Large intestine (tissue), 3 donors: Measurements from ENCODE around the gene PEPD. TPM values are rescaled to one million over a fixed set of nuclear protein-coding genes. Genes with fewer than 3 reads are reported as not detected.
"Not testable (repeated sequence)": the region's sequence is repeated elsewhere in the genome, so short reads cannot be mapped to it uniquely, and the experiment has no call there.

Experiments used
- DNase-seq, 2 donors: peaks; one replicate each; pipeline versions ENCODE4 v3.0.0 to v3.0.0-alpha.2; 2013
- H3K27ac ChIP-seq: one replicate; pipeline ENCODE4 v1.5.1; 2013; ENCODE audit warnings: low read length
- H3K27me3 ChIP-seq: 2 replicates; pipeline ENCODE4 v1.6.1; 2013; ENCODE audit warnings: low read length; ENCODE audit not compliant: control insufficient read depth, insufficient read depth
- H3K36me3 ChIP-seq: 2 replicates; pipeline ENCODE4 v1.6.1; 2013; ENCODE audit warnings: low read length; ENCODE audit not compliant: control insufficient read depth, insufficient read depth
- H3K4me1 ChIP-seq: one replicate; pipeline ENCODE4 v1.6.1; 2013; ENCODE audit warnings: low read length; ENCODE audit not compliant: control insufficient read depth, insufficient read depth
- H3K4me3 ChIP-seq: one replicate; pipeline ENCODE4 v1.5.1; 2013; ENCODE audit warnings: low read length
- H3K9me3 ChIP-seq: one replicate; pipeline ENCODE4 v1.6.1; 2013; ENCODE audit warnings: mild to moderate bottlenecking, low read depth, low read length, moderate library complexity; ENCODE audit not compliant: control insufficient read depth
- WGBS: methylation state at CpG from one replicate; pipeline ENCODE4 v1.1.5; 2013; ENCODE audit warnings: low lambda C conversion rate; ENCODE audit not compliant: insufficient coverage; 5-methylcytosine and 5-hydroxymethylcytosine counted together
- polyA plus RNA-seq: library from polyadenylated mRNA; unstranded; fragments of 120-200 nt; gene quantifications from one replicate; pipeline ENCODE4 v1.2.1, GENCODE V29; 2013

Gene PEPD
- polyA plus RNA-seq, 1 donor, result 216 TPM

- Histone ChIP-seq H3K27me3 (no peaks in the 10 kb centered on the region), H3K4me1 (no peaks in the 10 kb centered on the region), H3K27ac (no peak overlapping the region), H3K4me3 (no peak overlapping the region), H3K36me3 (peaks cover 21% of the 10 kb centered on the region), H3K9me3 (no peaks in the 10 kb centered on the region)
- no CpG with 5 or more reads among the region's 7 CpGs for WGBS
- DNase-seq, result no peak
Measured at GRCh38 chr19:33492090-33492489, 29.5 kb downstream of the PEPD start.

- not testable (repeated sequence) for H3K27me3 ChIP-seq, H3K9me3 ChIP-seq, H3K27ac ChIP-seq, H3K4me3 ChIP-seq, H3K4me1 ChIP-seq, DNase-seq
- peaks cover 17% of the 10 kb centered on the region for H3K36me3 ChIP-seq
- 100% methylated on average over 1 of the region's 8 CpGs for WGBS
Measured at GRCh38 chr19:33490596-33490995, 31.0 kb downstream of the PEPD start.

- H3K9me3 ChIP-seq, result no peaks in the 10 kb centered on the region
- H3K4me3 ChIP-seq, result no peak overlapping the region
- H3K27ac ChIP-seq, result no peak overlapping the region
- H3K27me3 ChIP-seq, result no peaks in the 10 kb centered on the region
- H3K36me3 ChIP-seq, result peaks cover 17% of the 10 kb centered on the region
- WGBS, result no CpG with 5 or more reads among the region's 9 CpGs
- no peak for DNase-seq
- H3K4me1 ChIP-seq, result no peaks in the 10 kb centered on the region
Measured at GRCh38 chr19:33490041-33490451, 31.5 kb downstream of the PEPD start.

GRCh38 chr19:33488826-33489225 is 32.8 kb downstream of the PEPD start:
- no peak overlapping the region for H3K4me3 ChIP-seq
- H3K4me1 ChIP-seq, result no peaks in the 10 kb centered on the region
- no peak overlapping the region for H3K27ac ChIP-seq
- WGBS, result no CpG with 5 or more reads among the region's 8 CpGs
- H3K27me3 ChIP-seq, result no peaks in the 10 kb centered on the region
- peaks cover 17% of the 10 kb centered on the region for H3K36me3 ChIP-seq
- no peaks in the 10 kb centered on the region for H3K9me3 ChIP-seq
- no peak for DNase-seq

- Histone ChIP-seq H3K27me3 (no peaks in the 10 kb centered on the region), H3K9me3 (peaks cover 2% of the 10 kb centered on the region), H3K4me1 (no peaks in the 10 kb centered on the region), H3K4me3 (no peak overlapping the region), H3K36me3 (peaks cover 17% of the 10 kb centered on the region), H3K27ac (no peak overlapping the region)
- no peak for DNase-seq
- no CpG with 5 or more reads among the region's 16 CpGs for WGBS
Measured at GRCh38 chr19:33487901-33488800, 33.4 kb downstream of the PEPD start.

GRCh38 chr19:33486936-33487811 is 34.4 kb downstream of the PEPD start:
- H3K9me3 ChIP-seq, result peaks cover 3% of the 10 kb centered on the region
- H3K36me3 ChIP-seq, result peaks cover 17% of the 10 kb centered on the region
- no peak overlapping the region for H3K4me3 ChIP-seq
- H3K27ac ChIP-seq, result no peak overlapping the region
- 100% methylated on average over 1 of the region's 23 CpGs for WGBS
- no peaks in the 10 kb centered on the region for H3K4me1 ChIP-seq
- no peak for DNase-seq
- no peaks in the 10 kb centered on the region for H3K27me3 ChIP-seq

GRCh38 chr19:33486407-33486806 is 35.2 kb downstream of the PEPD start:
- no peak overlapping the region for H3K27ac ChIP-seq
- peaks cover 3% of the 10 kb centered on the region for H3K9me3 ChIP-seq
- peaks cover 17% of the 10 kb centered on the region for H3K36me3 ChIP-seq
- H3K4me1 ChIP-seq, result no peaks in the 10 kb centered on the region
- no peak overlapping the region for H3K4me3 ChIP-seq
- no peaks in the 10 kb centered on the region for H3K27me3 ChIP-seq
- no peak for DNase-seq
- no CpG with 5 or more reads among the region's 8 CpGs for WGBS

GRCh38 chr19:33484226-33484774 is 37.3 kb downstream of the PEPD start:
- WGBS, result no CpG with 5 or more reads among the region's 8 CpGs
- Histone ChIP-seq H3K9me3 (peaks cover 3% of the 10 kb centered on the region), H3K4me3 (no peak overlapping the region), H3K27ac (no peak overlapping the region), H3K36me3 (peaks cover 18% of the 10 kb centered on the region), H3K4me1 (no peaks in the 10 kb centered on the region), H3K27me3 (no peaks in the 10 kb centered on the region)
- DNase-seq, result no peak

- no peak overlapping the region for H3K4me3 ChIP-seq
- WGBS, result 93% methylated on average over 2 of the region's 3 CpGs
- H3K9me3 ChIP-seq, result peaks cover 3% of the 10 kb centered on the region
- DNase-seq, result no peak
- H3K4me1 ChIP-seq, result no peaks in the 10 kb centered on the region
- peaks cover 10% of the 10 kb centered on the region for H3K36me3 ChIP-seq
- H3K27ac ChIP-seq, result no peak overlapping the region
- H3K27me3 ChIP-seq, result no peaks in the 10 kb centered on the region
Measured at GRCh38 chr19:33482476-33482875, 39.1 kb downstream of the PEPD start.

- Histone ChIP-seq H3K4me3 (no peak overlapping the region), H3K27ac (no peak overlapping the region), H3K36me3 (peaks cover 16% of the 10 kb centered on the region), H3K4me1 (no peaks in the 10 kb centered on the region), H3K9me3 (peaks cover 3% of the 10 kb centered on the region), H3K27me3 (no peaks in the 10 kb centered on the region)
- no peak for DNase-seq
- no CpG with 5 or more reads among the region's 4 CpGs for WGBS
Measured at GRCh38 chr19:33481863-33482262, 39.7 kb downstream of the PEPD start.
